HepG2 (cell line): Measurements from ENCODE around the gene HLA-DPB1. TPM values are rescaled to one million over a fixed set of nuclear protein-coding genes. Genes with fewer than 3 reads are reported as not detected.

Source experiments
- ATAC-seq: fragments of 200-7000 bp; cut with Tn5 transposase; 3 replicates; pipeline ENCODE4 v1.9.1; 2020; ENCODE audit warnings: mild to moderate bottlenecking, moderate library complexity
- BruUV-seq: library from RNA; stranded (reverse); fragments of 400-500 nt; replicated peaks from 2 replicates; lab custom pipeline; 2021; lab: Mats Ljungman, UMichigan
- CTCF ChIA-PET: fragments of 300-600 bp; formaldehyde crosslinking; extraction: SDS; loops from one replicate; lab custom pipeline; 2021; ENCODE audit warnings: low total read pairs, inconsistent platforms, low intra/inter-chr PET ratio; lab: Yijun Ruan, JAX
- POLR2A ChIA-PET: fragments of 350-600 bp; sonication (Branson Sonifier 250); formaldehyde crosslinking; loops from one replicate; lab custom pipeline; 2020; ENCODE audit warnings: antibody characterized with exemption, inconsistent platforms; lab: Yijun Ruan, JAX
- DNase-seq: peaks from one replicate; pipeline ENCODE4 v3.0.0-alpha.2; 2015; ENCODE audit warnings: low spot score
- FAIRE-seq: peaks from 3 replicates; lab custom pipeline; 2011; peaks lifted over from hg19 to GRCh38; lab: Jason Lieb, UNC
- H2AFZ ChIP-seq: one replicate; pipeline ENCODE4 v1.6.1; 2011; ENCODE audit warnings: low read length, inconsistent platforms
- H3K27ac ChIP-seq: fragments of 300-600 bp; 3 replicates; pipeline ENCODE4 v1.8.0; 2011; ENCODE audit warnings: mixed run types, mild to moderate bottlenecking, mixed read lengths, low read length, inconsistent platforms; ENCODE audit not compliant: insufficient read depth; ENCODE audit errors: extremely low read length
- H3K27me3 ChIP-seq, 2 experiments: fragments of 200-600 bp in 1 of 2; 2 replicates in 1 of 2; 3 replicates in 1 of 2; pipeline versions ENCODE4 v1.6.0 to v1.8.0; 2011; ENCODE audit warnings: low read length in 2 of 2, mild to moderate bottlenecking in 2 of 2, moderate library complexity in 2 of 2, inconsistent platforms in 1 of 2; ENCODE audit not compliant: insufficient read depth in 2 of 2, control insufficient read depth in 1 of 2
- H3K36me3 ChIP-seq, 2 experiments: fragments of 200-600 bp in 1 of 2; replicated peaks in 1 of 2; 2 replicates in 1 of 2; 3 replicates in 1 of 2; pipeline versions ENCODE4 v1.5.1 to v1.8.0; 2011; ENCODE audit warnings: low read length in 2 of 2, inconsistent platforms in 1 of 2; ENCODE audit not compliant: insufficient read depth in 2 of 2, control insufficient read depth in 1 of 2
- H3K4me1 ChIP-seq: 2 replicates; pipeline ENCODE4 v1.5.1; 2012; ENCODE audit warnings: low read length, inconsistent platforms; ENCODE audit not compliant: insufficient read depth
- H3K4me2 ChIP-seq: 2 replicates; pipeline ENCODE4 v1.6.0; 2011; ENCODE audit warnings: low read depth, low read length, inconsistent platforms
- H3K4me3 ChIP-seq, 3 experiments: fragments of 200-600 bp in 1 of 3; sonication (generic), shearing (Covaris generic) in 1 of 3; replicated peaks in 1 of 3; 2 replicates each; pipeline ENCODE4 v1.5.1; 2011 to 2016; ENCODE audit warnings: low read length in 3 of 3, inconsistent platforms in 2 of 3, low read depth in 2 of 3, mild to moderate bottlenecking in 2 of 3, control low read depth in 1 of 3, mixed read lengths in 1 of 3; ENCODE audit not compliant: insufficient read depth in 1 of 3
- H3K79me2 ChIP-seq: one replicate; pipeline ENCODE4 v1.6.1; 2011; ENCODE audit warnings: low read length, inconsistent platforms; ENCODE audit not compliant: insufficient read depth
- H3K9ac ChIP-seq: 2 replicates; pipeline ENCODE4 v1.6.0; 2011; ENCODE audit warnings: mild to moderate bottlenecking, low read depth, low read length, inconsistent platforms; ENCODE audit not compliant: insufficient read depth
- H3K9me3 ChIP-seq: 2 replicates; pipeline ENCODE4 v1.5.1; 2012; ENCODE audit warnings: mild to moderate bottlenecking, low read length
- H4K20me1 ChIP-seq: 2 replicates; pipeline ENCODE4 v1.6.0; 2011; ENCODE audit warnings: inconsistent platforms, mild to moderate bottlenecking, low read length, moderate library complexity; ENCODE audit not compliant: insufficient read depth
- ARHGAP35 ChIP-seq: sonication (generic); formaldehyde crosslinking; IDR thresholded peaks from 2 replicates; pipeline ENCODE4 v1.9.0; 2022; ENCODE audit warnings: mild to moderate bottlenecking, inconsistent platforms, moderate library complexity, missing genetic modification reagents, borderline replicate concordance
- CBX1 ChIP-seq: IDR thresholded peaks from one replicate; pipeline ENCODE4 v1.6.1; 2016; ENCODE audit warnings: antibody characterized with exemption, low read depth
- FOXA1 ChIP-seq, 2 experiments: fragments of 450-650 bp in 1 of 2; sonication (generic) in 1 of 2; formaldehyde crosslinking in 1 of 2; IDR thresholded peaks; 2 replicates each; pipeline versions ENCODE4 v1.4.0 to v1.6.1; 2016 to 2020; ENCODE audit warnings: missing genetic modification reagents in 1 of 2
- MBNL3 ChIP-seq: fragments of 250-450 bp; sonication (Bioruptor Pico); conservative IDR thresholded peaks from 2 replicates; pipeline ENCODE4 v1.8.0; 2022; ENCODE audit warnings: mild to moderate bottlenecking, inconsistent platforms
- NBN ChIP-seq: fragments of 450-650 bp; conservative IDR thresholded peaks from 2 replicates; pipeline ENCODE4 v1.6.1; 2017
- NFE2 ChIP-seq: sonication (generic); formaldehyde crosslinking; IDR thresholded peaks from 2 replicates; pipeline ENCODE4 v1.4.0; 2020; ENCODE audit warnings: missing genetic modification reagents
- ZFP36 ChIP-seq: fragments of 150-350 bp; IDR thresholded peaks from 2 replicates; pipeline ENCODE4 v1.6.1; 2018; ENCODE audit warnings: borderline replicate concordance, low read length, low read depth; ENCODE audit not compliant: partially characterized antibody
- ZNF350 ChIP-seq: sonication (generic); formaldehyde crosslinking; IDR thresholded peaks from 2 replicates; pipeline ENCODE4 v1.4.0; 2020; ENCODE audit warnings: mild to moderate bottlenecking, low read depth, missing genetic modification reagents, borderline replicate concordance
- ZNF530 ChIP-seq: sonication (generic); formaldehyde crosslinking; IDR thresholded peaks from 2 replicates; pipeline ENCODE4 v1.5.0; 2020; ENCODE audit warnings: low read depth, mild to moderate bottlenecking, missing genetic modification reagents
- WGBS: methylation state at CpG from one replicate; pipeline ENCODE4 v1.1.6; 2017; ENCODE audit warnings: low lambda C conversion rate; 5-methylcytosine and 5-hydroxymethylcytosine counted together
- in situ Hi-C: cut with HindIII; loops from 2 replicates; pipeline ENCODE4 v1.10.0; 2017; ENCODE audit warnings: low pct_unique_long_range_greater_than_20kb; ENCODE audit not compliant: extremely low pct_ligation_motif_present
- intact Hi-C: fragments of 100-400 bp; cut with micrococcal nuclease; formaldehyde crosslinking; loops from one replicate; pipeline ENCODE4 v1.10.0; 2022; ENCODE audit not compliant: unreplicated experiment
- polyA plus RNA-seq, 8 experiments: library from polyadenylated mRNA; depleted of rRNA in 3 of 8; stranded (reverse) in 7 of 8; unstranded in 1 of 8; fragments of >200 nt; fragmentation: Illumina TruSeq in 4 of 8; extraction: Trizol in 4 of 8; gene quantifications; 2 replicates each; pipeline versions ENCODE4 v1.2.1 to v1.2.3, GENCODE V29; 2011 to 2016; ENCODE audit warnings: low read depth in 4 of 8, missing spikeins in 1 of 8, mixed read lengths in 1 of 8; ENCODE audit not compliant: insufficient read depth in 1 of 8
- total RNA-seq, 5 experiments: library from RNA; depleted of rRNA; stranded (reverse); fragments of >200 nt; fragmentation: Illumina TruSeq; extraction: Trizol; gene quantifications; 2 replicates each; pipeline ENCODE4 v1.2.3, GENCODE V29; 2016; ENCODE audit warnings: low read depth in 1 of 5
- TF ChIP-seq, protein P1 (sequence below): sonication (generic); formaldehyde crosslinking; IDR thresholded peaks from 2 replicates; pipeline ENCODE4 v1.4.0; 2020; ENCODE audit warnings: missing genetic modification reagents
- TF ChIP-seq, protein P2 (sequence below): IDR thresholded peaks from 2 replicates; pipeline ENCODE4 v1.6.1; 2016; ENCODE audit warnings: missing biosample characterization, missing genetic modification reagents, low read depth

HLA-DPB1 gene
- total and polyA plus RNA-seq, 2 of the 13 experiments (the other 11 are each of a cell fraction or from before 2014, with no cell fraction given) = not detected

DNA sequence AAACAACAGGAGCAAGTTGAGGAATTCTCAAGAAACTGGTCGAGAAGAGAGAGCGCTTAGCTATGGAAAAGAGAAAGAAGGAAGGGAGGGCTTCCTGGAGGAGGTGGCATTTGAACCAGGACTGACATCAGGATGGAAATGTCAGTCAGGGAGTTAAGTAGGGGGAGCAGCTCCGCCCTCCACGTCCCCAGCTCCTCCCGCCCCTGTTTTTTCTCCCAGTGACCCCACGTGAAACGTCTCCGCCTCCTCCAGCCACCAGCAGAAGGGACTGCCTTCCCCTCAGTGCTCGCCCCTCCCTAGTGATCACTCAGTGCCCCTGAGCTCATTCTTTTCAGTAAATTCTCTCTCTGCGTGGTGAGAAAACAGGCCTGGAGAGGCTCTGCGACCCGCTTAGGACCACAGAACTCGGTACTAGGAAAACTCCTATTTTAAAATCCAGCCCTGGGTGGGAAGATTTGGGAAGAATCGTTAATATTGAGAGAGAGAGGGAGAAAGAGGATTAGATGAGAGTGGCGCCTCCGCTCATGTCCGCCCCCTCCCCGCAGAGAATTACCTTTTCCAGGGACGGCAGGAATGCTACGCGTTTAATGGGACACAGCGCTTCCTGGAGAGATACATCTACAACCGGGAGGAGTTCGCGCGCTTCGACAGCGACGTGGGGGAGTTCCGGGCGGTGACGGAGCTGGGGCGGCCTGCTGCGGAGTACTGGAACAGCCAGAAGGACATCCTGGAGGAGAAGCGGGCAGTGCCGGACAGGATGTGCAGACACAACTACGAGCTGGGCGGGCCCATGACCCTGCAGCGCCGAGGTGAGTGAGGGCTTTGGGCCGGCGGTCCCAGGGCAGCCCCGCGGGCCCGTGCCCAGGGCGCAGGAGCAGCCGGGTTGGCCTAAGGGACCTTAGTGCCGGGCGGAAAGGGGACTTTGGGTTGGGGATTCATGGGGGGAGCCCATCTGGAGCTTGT is 4.6 kb downstream of the HLA-DPB1 start:
- intact Hi-C loops (no loop called here), in situ Hi-C loops (loop anchor here (5.0 kb wide), 1 partner anchor 63 kb away; no protein-coding TSS in a partner anchor)
- Histone ChIP-seq H3K9me3 (no peaks in the 10 kb centered on the region), H3K4me3 (no peak overlapping the region), H3K27me3 (peaks cover 2 to 37% of the 10 kb centered on the region in 2 experiments; a peak in 4 of 5 replicates), H3K27ac (no peak overlapping the region), H3K4me2 (no peak overlapping the region), H3K36me3 (no peaks in the 10 kb centered on the region), H3K79me2 (no peaks in the 10 kb centered on the region), H3K4me1 (no peaks in the 10 kb centered on the region), H2AFZ (no peak overlapping the region), H3K9ac (no peak overlapping the region), H4K20me1 (no peaks in the 10 kb centered on the region)
- no TSS peak for BruUV-seq
- TF ChIP-seq CBX1 = no peak
- TF ChIP-seq ZFP36 = peak; percentile 80
- ChIA-PET CTCF (no interaction called here), POLR2A (no interaction called here)
- ATAC-seq (no peak), FAIRE-seq (no peak), DNase-seq (no peak)
- WGBS = 32% methylated on average over 38 of the region's 49 CpGs

DNA sequence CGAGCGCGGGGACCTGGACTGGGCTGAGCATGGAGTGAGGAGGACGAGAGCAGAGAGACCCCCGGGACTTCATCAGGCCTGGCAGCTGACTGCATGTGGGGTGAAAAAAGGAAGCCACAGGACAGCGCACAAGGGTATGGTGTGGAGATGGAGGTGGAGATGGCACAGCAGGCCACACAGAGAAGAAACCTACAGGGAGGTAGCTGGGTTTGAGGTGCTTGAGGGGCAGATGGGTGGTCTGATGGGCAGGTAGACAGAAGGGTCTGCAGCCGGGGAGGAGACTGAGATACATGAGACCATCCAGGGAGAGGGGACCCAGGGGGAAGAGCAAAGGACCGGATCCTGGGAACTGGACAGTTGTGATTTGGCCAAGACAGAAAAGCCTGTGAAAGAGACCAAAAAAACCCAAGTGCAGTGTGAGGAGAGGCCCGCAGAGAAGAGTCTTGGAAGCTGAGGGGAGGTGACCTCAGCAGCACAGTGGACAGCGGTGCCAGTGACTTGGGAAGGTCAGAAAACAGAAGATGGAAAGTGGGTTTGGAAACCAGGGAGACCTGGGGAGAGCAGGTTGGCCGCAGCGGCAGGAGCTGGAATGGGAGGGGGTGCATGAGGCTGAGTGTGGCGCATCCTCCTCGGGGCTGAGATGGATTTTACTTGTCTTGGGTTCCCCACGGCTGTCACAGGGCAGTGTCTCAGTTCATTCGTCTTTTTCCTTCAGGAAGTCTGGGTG is 5.5 kb downstream of the HLA-DPB1 start:
- in situ Hi-C loops (loop anchor here (5.0 kb wide), 1 partner anchor 64 kb away; no protein-coding TSS in a partner anchor), intact Hi-C loops (no loop called here)
- no peak overlapping the region for H3K4me3 ChIP-seq
- ChIA-PET CTCF (no interaction called here), POLR2A (no interaction called here)
- 56% methylated on average over 16 of the region's 16 CpGs for WGBS
- peaks cover 2 to 45% of the 10 kb centered on the region in 2 experiments; a peak in 4 of 5 replicates for H3K27me3 ChIP-seq
- ATAC-seq (no peak), DNase-seq (no peak), FAIRE-seq (no peak)
- no peaks in the 10 kb centered on the region for H3K79me2 ChIP-seq
- no peaks in the 10 kb centered on the region for H3K4me1 ChIP-seq
- no peak overlapping the region for H3K27ac ChIP-seq
- no peak overlapping the region for H2AFZ ChIP-seq
- H3K9me3 ChIP-seq = no peaks in the 10 kb centered on the region
- H3K36me3 ChIP-seq = no peaks in the 10 kb centered on the region
- no peak overlapping the region for H3K4me2 ChIP-seq
- BruUV-seq = no TSS peak
- H3K9ac ChIP-seq = no peak overlapping the region
- H4K20me1 ChIP-seq = no peaks in the 10 kb centered on the region
- TF ChIP-seq ZNF530 (CRISPR knock-in tag) (no peak), FOXA1 (IDR thresholded peaks at IDR 0.05) (no peak), FOXA1 (CRISPR knock-in tag; IDR thresholded peaks at IDR 0.05) (no peak), ZNF350 (CRISPR knock-in tag) (no peak), NBN (no peak), NFE2 (CRISPR knock-in tag) (no peak), ARHGAP35 (CRISPR knock-in tag) (no peak), MBNL3 (no peak)
- TF ChIP-seq, protein P1, sequence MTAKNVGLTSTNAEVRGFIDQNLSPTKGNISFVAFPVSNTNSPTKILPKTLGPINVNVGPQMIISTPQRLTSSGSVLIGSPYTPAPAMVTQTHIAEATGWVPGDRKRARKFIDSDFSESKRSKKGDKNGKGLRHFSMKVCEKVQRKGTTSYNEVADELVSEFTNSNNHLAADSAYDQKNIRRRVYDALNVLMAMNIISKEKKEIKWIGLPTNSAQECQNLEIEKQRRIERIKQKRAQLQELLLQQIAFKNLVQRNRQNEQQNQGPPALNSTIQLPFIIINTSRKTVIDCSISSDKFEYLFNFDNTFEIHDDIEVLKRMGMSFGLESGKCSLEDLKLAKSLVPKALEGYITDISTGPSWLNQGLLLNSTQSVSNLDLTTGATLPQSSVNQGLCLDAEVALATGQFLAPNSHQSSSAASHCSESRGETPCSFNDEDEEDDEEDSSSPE (CRISPR knock-in tag) = no peak
- TF ChIP-seq, protein P2, sequence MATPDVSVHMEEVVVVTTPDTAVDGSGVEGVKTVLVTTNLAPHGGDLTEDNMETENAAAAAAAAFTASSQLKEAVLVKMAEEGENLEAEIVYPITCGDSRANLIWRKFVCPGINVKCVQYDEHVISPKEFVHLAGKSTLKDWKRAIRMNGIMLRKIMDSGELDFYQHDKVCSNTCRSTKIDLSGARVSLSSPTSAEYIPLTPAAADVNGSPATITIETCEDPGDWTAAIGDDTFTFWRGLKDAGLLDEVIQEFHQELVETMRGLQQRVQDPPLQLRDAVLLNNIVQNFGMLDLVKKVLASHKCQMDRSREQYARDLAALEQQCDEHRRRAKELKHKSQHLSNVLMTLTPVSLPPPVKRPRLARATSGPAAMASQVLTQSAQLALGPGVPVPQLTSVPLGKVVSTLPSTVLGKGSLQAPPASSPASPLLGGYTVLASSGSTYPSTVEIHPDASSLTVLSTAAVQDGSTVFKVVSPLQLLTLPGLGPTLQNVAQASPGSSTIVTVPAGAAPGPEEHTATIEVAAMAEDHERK (CRISPR knock-in tag) = no peak
